HEK293 (cell line): ENCODE results near the gene AAK1.

Experiments used
- CTCF ChIP-seq: fragments of 450-650 bp; formaldehyde crosslinking; IDR thresholded peaks from 2 replicates; pipeline ENCODE4 v1.5.1; 2016; ENCODE audit warnings: missing biosample characterization, missing genetic modification characterization
- YY1 ChIP-seq: fragments of 450-650 bp; formaldehyde crosslinking; IDR thresholded peaks from 2 replicates; pipeline ENCODE4 v1.5.1; 2018; ENCODE audit warnings: missing biosample characterization, missing genetic modification characterization

GRCh38 chr2:69509011-69509749, 134.4 kb downstream of the AAK1 start:
- TF ChIP-seq YY1 (tag by site-specific recombination) (no peak), CTCF (tag by site-specific recombination) (no peak)
